ENCODE data around the gene KRTAP2-4.

DNA sequence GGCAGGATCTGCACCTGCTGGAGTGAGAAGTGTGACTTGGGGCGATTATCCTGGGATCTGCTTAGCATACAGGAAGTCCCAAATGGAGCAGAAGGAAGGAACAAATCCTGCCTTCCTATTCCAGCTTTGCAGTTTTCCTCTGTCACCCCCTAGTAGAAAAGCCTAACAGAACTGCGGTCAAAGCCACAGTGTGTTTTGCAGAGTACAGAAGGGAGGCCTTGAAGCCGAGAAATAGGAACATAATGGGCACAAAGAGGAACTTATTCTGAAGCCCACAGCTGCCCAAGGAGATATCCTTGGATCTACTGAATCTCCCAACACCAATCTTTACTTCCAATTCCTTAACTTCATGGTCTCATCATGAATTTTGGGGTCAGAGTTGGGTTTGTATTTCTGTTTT lies 47.1 kb downstream of the KRTAP2-4 start:
- TF ChIP-seq YY1 (IDR thresholded peaks at IDR 0.05; ENCODE audit: insufficient read depth, insufficient read length) (no peak), SUZ12 (IDR thresholded peaks at IDR 0.05; ENCODE audit: extremely low read depth, insufficient read depth, insufficient read length) (no peak)

Measured in NT2/D1 (cell line).